IMR-90 (cell line): Measurements from ENCODE around the gene GDF10. TPM values are rescaled to one million over a fixed set of nuclear protein-coding genes. Genes with fewer than 3 reads are reported as not detected.

Experiments used
- ATAC-seq: fragments of 200-7000 bp; cut with Tn5 transposase; 2 replicates; pipeline ENCODE4 v1.9.1; 2020; ENCODE audit warnings: low read depth, mild to moderate bottlenecking, moderate library complexity
- BruUV-seq: library from RNA; stranded (reverse); fragments of 400-500 nt; replicated peaks from 2 replicates; lab custom pipeline; 2021; lab: Mats Ljungman, UMichigan
- CTCF ChIA-PET: fragments of 300-600 bp; formaldehyde crosslinking; extraction: SDS; loops from one replicate; lab custom pipeline; 2021; ENCODE audit warnings: antibody characterized with exemption; lab: Yijun Ruan, JAX
- POLR2A ChIA-PET: fragments of 300-600 bp; sonication (Branson Sonifier 250); formaldehyde crosslinking; loops from one replicate; lab custom pipeline; 2022; ENCODE audit warnings: antibody characterized with exemption; ENCODE audit not compliant: unreplicated experiment; lab: Charles Lee
- DNase-seq: peaks from one replicate; pipeline ENCODE4 v3.0.0; 2013
- H2AFZ ChIP-seq: replicated peaks from 2 replicates; pipeline ENCODE3; 2013; ENCODE audit warnings: low read length, mild to moderate bottlenecking; ENCODE audit not compliant: poor library complexity
- H2AK5ac ChIP-seq: 2 replicates; pipeline ENCODE4 v1.6.1; 2013; ENCODE audit warnings: low read depth, low read length, inconsistent platforms
- H2AK9ac ChIP-seq: replicated peaks from 2 replicates; pipeline ENCODE3; 2013; ENCODE audit warnings: mild to moderate bottlenecking, low read depth, low read length, moderate library complexity; ENCODE audit not compliant: poor library complexity
- H2BK120ac ChIP-seq: 2 replicates; pipeline ENCODE4 v1.6.1; 2013; ENCODE audit warnings: low read depth, low read length, inconsistent platforms
- H2BK15ac ChIP-seq: 3 replicates; pipeline ENCODE4 v1.6.1; 2013; ENCODE audit warnings: low read depth, low read length, inconsistent platforms
- H2BK20ac ChIP-seq: 2 replicates; pipeline ENCODE4 v1.6.1; 2013; ENCODE audit warnings: low read depth, mild to moderate bottlenecking, inconsistent platforms, low read length, moderate library complexity
- H2BK5ac ChIP-seq: 2 replicates; pipeline ENCODE4 v1.6.1; 2013; ENCODE audit warnings: mild to moderate bottlenecking, low read depth, low read length, inconsistent platforms; ENCODE audit not compliant: poor library complexity, severe bottlenecking
- H3K14ac ChIP-seq: replicated peaks from 2 replicates; pipeline ENCODE4 v1.6.1; 2013; ENCODE audit warnings: low read depth, low read length, inconsistent platforms
- H3K18ac ChIP-seq: 2 replicates; pipeline ENCODE4 v1.6.1; 2013; ENCODE audit warnings: low read depth, low read length, control low read depth
- H3K23ac ChIP-seq: 2 replicates; pipeline ENCODE4 v1.6.1; 2013; ENCODE audit warnings: low read depth, low read length, inconsistent platforms
- H3K27ac ChIP-seq: 2 replicates; pipeline ENCODE4 v1.5.1; 2013; ENCODE audit warnings: mild to moderate bottlenecking, control low read depth, low read length; ENCODE audit not compliant: insufficient read depth
- H3K27me3 ChIP-seq: 2 replicates; pipeline ENCODE4 v1.6.1; 2013; ENCODE audit warnings: low read length; ENCODE audit not compliant: control insufficient read depth, insufficient read depth
- H3K36me3 ChIP-seq: 2 replicates; pipeline ENCODE4 v1.6.1; 2013; ENCODE audit warnings: low read length, mixed read lengths; ENCODE audit not compliant: control insufficient read depth, insufficient read depth
- H3K4ac ChIP-seq: 2 replicates; pipeline ENCODE4 v1.6.1; 2013; ENCODE audit warnings: low read depth, low read length, inconsistent platforms
- H3K4me1 ChIP-seq: 2 replicates; pipeline ENCODE4 v1.6.1; 2013; ENCODE audit warnings: low read length, mixed read lengths; ENCODE audit not compliant: control insufficient read depth, insufficient read depth
- H3K4me2 ChIP-seq: 2 replicates; pipeline ENCODE4 v1.6.1; 2013; ENCODE audit warnings: low read depth, mild to moderate bottlenecking, control low read depth, low read length, moderate library complexity
- H3K4me3 ChIP-seq: 2 replicates; pipeline ENCODE4 v1.5.1; 2013; ENCODE audit warnings: low read depth, mild to moderate bottlenecking, control low read depth, low read length, moderate library complexity; ENCODE audit not compliant: insufficient read depth
- H3K56ac ChIP-seq: 2 replicates; pipeline ENCODE4 v1.6.1; 2013; ENCODE audit warnings: low read length, inconsistent platforms; ENCODE audit not compliant: insufficient read depth; ENCODE audit errors: extremely low read depth
- H3K79me1 ChIP-seq, 2 experiments: 2 replicates each; pipeline ENCODE4 v1.6.1; 2013; ENCODE audit warnings: low read length in 2 of 2, inconsistent platforms in 1 of 2, low read depth in 1 of 2
- H3K9ac ChIP-seq: 2 replicates; pipeline ENCODE4 v1.6.1; 2013; ENCODE audit warnings: low read depth, low read length, control low read depth
- H3K9me1 ChIP-seq: 2 replicates; pipeline ENCODE4 v1.6.1; 2013; ENCODE audit warnings: low read length, inconsistent platforms; ENCODE audit not compliant: insufficient read depth
- H3K9me3 ChIP-seq: 2 replicates; pipeline ENCODE4 v1.6.1; 2013; ENCODE audit warnings: low read length; ENCODE audit not compliant: control insufficient read depth, insufficient read depth
- H4K20me1 ChIP-seq: 2 replicates; pipeline ENCODE4 v1.6.1; 2013; ENCODE audit warnings: low read length, inconsistent platforms; ENCODE audit not compliant: insufficient read depth
- H4K5ac ChIP-seq: 2 replicates; pipeline ENCODE4 v1.6.1; 2013; ENCODE audit warnings: mild to moderate bottlenecking, low read depth, low read length, control low read depth
- H4K8ac ChIP-seq, 2 experiments: 2 replicates each; pipeline ENCODE4 v1.6.1; 2013; ENCODE audit warnings: low read depth in 2 of 2, low read length in 2 of 2, control low read depth in 1 of 2, inconsistent platforms in 1 of 2
- H4K91ac ChIP-seq: 2 replicates; pipeline ENCODE4 v1.6.1; 2013; ENCODE audit warnings: low read depth, low read length, inconsistent platforms; ENCODE audit not compliant: insufficient read depth
- BHLHE40 ChIP-seq: fragments of 150-350 bp; IDR thresholded peaks from 2 replicates; pipeline ENCODE4 v1.6.1; 2016; ENCODE audit warnings: mild to moderate bottlenecking, low read depth, low read length
- FOS ChIP-seq: fragments of 150-350 bp; IDR thresholded peaks from 2 replicates; pipeline ENCODE4 v1.6.1; 2016; ENCODE audit warnings: low read depth, low read length
- MAZ ChIP-seq: IDR thresholded peaks from 2 replicates; pipeline ENCODE4 v1.6.1; 2012; ENCODE audit warnings: low read depth, mild to moderate bottlenecking, low read length, improper control_type of control experiment, moderate library complexity, borderline replicate concordance
- NFE2L2 ChIP-seq: fragments of 150-350 bp; IDR thresholded peaks from 2 replicates; pipeline ENCODE4 v1.6.1; 2016; ENCODE audit warnings: low read depth, mild to moderate bottlenecking, low read length
- POLR2A ChIP-seq: IDR thresholded peaks from 2 replicates; pipeline ENCODE4 v1.6.1; 2012; ENCODE audit warnings: mild to moderate bottlenecking, low read depth, low read length
- SMC3 ChIP-seq: fragments of 150-350 bp; IDR thresholded peaks from 2 replicates; pipeline ENCODE4 v1.6.1; 2016; ENCODE audit warnings: low read depth, mild to moderate bottlenecking, antibody characterized with exemption, low read length, moderate library complexity
- WGBS, 2 experiments: methylation state at CpG; one replicate each; pipeline versions ENCODE4 v1.1.5 to v1.1.7; 2013; ENCODE audit warnings: missing lambda C conversion rate in 2 of 2; ENCODE audit not compliant: insufficient read length in 1 of 2; ENCODE audit errors: extremely low coverage in 2 of 2; 5-methylcytosine and 5-hydroxymethylcytosine counted together
- dilution Hi-C: fragments of 300-500 bp; cut with HindIII; formaldehyde crosslinking; loops from one replicate; pipeline ENCODE4 v1.14.3; 2018; ENCODE audit warnings: low sequenced_read_pairs; ENCODE audit not compliant: unreplicated experiment
- in situ Hi-C: fragments of 300-500 bp; cut with MboI; formaldehyde crosslinking; loops from 3 replicates; pipeline ENCODE4 v1.14.3; 2019; ENCODE audit warnings: low sequenced_read_pairs, inconsistent platforms, mixed read lengths
- intact Hi-C: fragments of 100-400 bp; cut with micrococcal nuclease; formaldehyde crosslinking; loops from 2 replicates; pipeline ENCODE4 v1.10.0; 2022
- polyA plus RNA-seq, 3 experiments: library from polyadenylated mRNA; depleted of rRNA; stranded (reverse); fragments of >200 nt; gene quantifications; 2 replicates each; pipeline ENCODE4 v1.2.3, GENCODE V29; 2012; ENCODE audit warnings: low replicate concordance in 1 of 3
- total RNA-seq: library from RNA; depleted of rRNA; stranded (reverse); fragments of >200 nt; gene quantifications from 2 replicates; pipeline ENCODE4 v1.2.3, GENCODE V29; 2012

The GDF10 gene
- total and polyA plus RNA-seq, 2 of the 4 experiments (the other 2 are of a cell fraction), result 0.34 TPM; not detected in 1

GRCh38 chr10:47288236-47288635 lies 11.8 kb upstream of the GDF10 start:
- no peaks in the 10 kb centered on the region for H3K79me1 ChIP-seq

More at GRCh38 chr10:47288236-47288635, 11.8 kb upstream of the GDF10 start:
- no peak overlapping the region for H3K14ac ChIP-seq
- H2BK5ac ChIP-seq, result no peak overlapping the region
- no peak overlapping the region for H2BK120ac ChIP-seq
- H3K9me3 ChIP-seq, result no peaks in the 10 kb centered on the region
- in situ Hi-C loops, result no loop called here
- no peak overlapping the region for H2AK5ac ChIP-seq
- H4K5ac ChIP-seq, result no peak overlapping the region
- no peak overlapping the region for H2BK20ac ChIP-seq
- H3K27me3 ChIP-seq, result peaks cover 31% of the 10 kb centered on the region
- H3K18ac ChIP-seq, result no peak overlapping the region
- POLR2A ChIA-PET, result no interaction called here
- no peak overlapping the region for H4K8ac ChIP-seq
- no peak overlapping the region for H3K4me3 ChIP-seq
- H3K27ac ChIP-seq, result no peak overlapping the region
- H3K9ac ChIP-seq, result no peak overlapping the region
- H3K4me1 ChIP-seq, result no peaks in the 10 kb centered on the region
- no peak overlapping the region for H2AK9ac ChIP-seq
- no peak for DNase-seq
- no peak overlapping the region for H2AFZ ChIP-seq
- 88% methylated on average over 4 of the region's 8 CpGs; no CpG with 5 or more reads in 1 of the 2 experiments for WGBS, 2 experiments
- H3K4ac ChIP-seq, result no peak overlapping the region
- CTCF ChIA-PET, result no interaction called here
- H3K56ac ChIP-seq, result no peak overlapping the region
- ATAC-seq, result no peak
- dilution Hi-C loops, result no loop called here
- no TSS peak for BruUV-seq
- intact Hi-C loops, result no loop called here
- no peak overlapping the region for H3K23ac ChIP-seq
- no peak overlapping the region for H3K4me2 ChIP-seq
- H2BK15ac ChIP-seq, result no peak overlapping the region
- H3K9me1 ChIP-seq, result no peaks in the 10 kb centered on the region; the same call in 1 of the 2 replicates
- TF ChIP-seq MAZ, result no peak
- no peak for TF ChIP-seq BHLHE40
- no peak for TF ChIP-seq FOS
- no peak for TF ChIP-seq SMC3
- no peak for TF ChIP-seq NFE2L2
- TF ChIP-seq POLR2A, result no peak
- no peaks in the 10 kb centered on the region for H3K36me3 ChIP-seq
- no peaks in the 10 kb centered on the region for H4K20me1 ChIP-seq
- H4K91ac ChIP-seq, result no peak overlapping the region
